ENCODE measurements around the gene SP2. TPM values are rescaled to one million over a fixed set of nuclear protein-coding genes. Genes with fewer than 3 reads are reported as not detected.
A peak's percentile ranks its signal among the peaks of the same experiment; 100 is the strongest.

SP2 gene
- total and polyA plus RNA-seq, 2 of the 13 experiments (the other 11 are each of a cell fraction or from before 2014, with no cell fraction given), result 1.4 to 4.8 TPM

- TF ChIP-seq AHDC1 (CRISPR knock-in tag; IDR thresholded peaks at IDR 0.05; ENCODE audit: borderline replicate concordance), result no peak
- TF ChIP-seq, protein P1, sequence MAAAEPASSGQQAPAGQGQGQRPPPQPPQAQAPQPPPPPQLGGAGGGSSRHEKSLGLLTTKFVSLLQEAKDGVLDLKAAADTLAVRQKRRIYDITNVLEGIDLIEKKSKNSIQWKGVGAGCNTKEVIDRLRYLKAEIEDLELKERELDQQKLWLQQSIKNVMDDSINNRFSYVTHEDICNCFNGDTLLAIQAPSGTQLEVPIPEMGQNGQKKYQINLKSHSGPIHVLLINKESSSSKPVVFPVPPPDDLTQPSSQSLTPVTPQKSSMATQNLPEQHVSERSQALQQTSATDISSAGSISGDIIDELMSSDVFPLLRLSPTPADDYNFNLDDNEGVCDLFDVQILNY (CRISPR knock-in tag; conservative IDR thresholded peaks at IDR 0.05), result peak; percentile 19; the same call in 1 of the 2 replicates
- 0 out of 2 replicates have a peak, but pooled peaks have one; percentile 1 for TF ChIP-seq ZNF747 (CRISPR knock-in tag; IDR thresholded peaks at IDR 0.05; ENCODE audit: borderline replicate concordance)
- peak; percentile 16; the same call in 1 of the 2 replicates for TF ChIP-seq SMYD3 (CRISPR knock-in tag; IDR thresholded peaks at IDR 0.05)
- TF ChIP-seq KLF6 (CRISPR knock-in tag; IDR thresholded peaks at IDR 0.05), result 0 out of 2 replicates have a peak, but pooled peaks have one; percentile 22
- peak; percentile 62 for TF ChIP-seq HNRNPK (IDR thresholded peaks at IDR 0.05; ENCODE audit: low read depth, low read length, poor library complexity, severe bottlenecking)
- TF ChIP-seq ZNF768 (CRISPR knock-in tag; IDR thresholded peaks at IDR 0.05), result peak; percentile 55; the same call in 1 of the 2 replicates
- peak; percentile 89 for TF ChIP-seq THAP11 (CRISPR knock-in tag; IDR thresholded peaks at IDR 0.05)
- TF ChIP-seq HCFC1 (IDR thresholded peaks at IDR 0.05; ENCODE audit: low read depth, low read length), result peak; percentile 48; the same call in 1 of the 2 replicates
- peak; percentile 68; the same call in 1 of the 2 replicates for TF ChIP-seq RFX5 (IDR thresholded peaks at IDR 0.05; ENCODE audit: low read depth, low read length)
- no peak for TF ChIP-seq NONO (IDR thresholded peaks at IDR 0.05)
- peak; percentile 76 for TF ChIP-seq NONO (CRISPR knock-in tag; conservative IDR thresholded peaks at IDR 0.05)
- no peak; the same call in 1 of the 2 replicates for TF ChIP-seq ZBTB25 (CRISPR knock-in tag; IDR thresholded peaks at IDR 0.05)
- TF ChIP-seq, protein P2, sequence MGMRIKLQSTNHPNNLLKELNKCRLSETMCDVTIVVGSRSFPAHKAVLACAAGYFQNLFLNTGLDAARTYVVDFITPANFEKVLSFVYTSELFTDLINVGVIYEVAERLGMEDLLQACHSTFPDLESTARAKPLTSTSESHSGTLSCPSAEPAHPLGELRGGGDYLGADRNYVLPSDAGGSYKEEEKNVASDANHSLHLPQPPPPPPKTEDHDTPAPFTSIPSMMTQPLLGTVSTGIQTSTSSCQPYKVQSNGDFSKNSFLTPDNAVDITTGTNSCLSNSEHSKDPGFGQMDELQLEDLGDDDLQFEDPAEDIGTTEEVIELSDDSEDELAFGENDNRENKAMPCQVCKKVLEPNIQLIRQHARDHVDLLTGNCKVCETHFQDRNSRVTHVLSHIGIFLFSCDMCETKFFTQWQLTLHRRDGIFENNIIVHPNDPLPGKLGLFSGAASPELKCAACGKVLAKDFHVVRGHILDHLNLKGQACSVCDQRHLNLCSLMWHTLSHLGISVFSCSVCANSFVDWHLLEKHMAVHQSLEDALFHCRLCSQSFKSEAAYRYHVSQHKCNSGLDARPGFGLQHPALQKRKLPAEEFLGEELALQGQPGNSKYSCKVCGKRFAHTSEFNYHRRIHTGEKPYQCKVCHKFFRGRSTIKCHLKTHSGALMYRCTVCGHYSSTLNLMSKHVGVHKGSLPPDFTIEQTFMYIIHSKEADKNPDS (CRISPR knock-in tag; IDR thresholded peaks at IDR 0.05), result no peak
- peak; percentile 85; the same call in 1 of the 2 replicates for TF ChIP-seq SPEN (CRISPR knock-in tag; IDR thresholded peaks at IDR 0.05; ENCODE audit: low read depth)
- TF ChIP-seq PAF1 (CRISPR knock-in tag; IDR thresholded peaks at IDR 0.05), result no peak
- 0 out of 2 replicates have a peak, but pooled peaks have one; percentile 42 for TF ChIP-seq STAT5B (CRISPR knock-in tag; IDR thresholded peaks at IDR 0.05)
- peak; percentile 73 for TF ChIP-seq PITX1 (CRISPR knock-in tag; IDR thresholded peaks at IDR 0.05)
- TF ChIP-seq HMG20A (CRISPR knock-in tag; IDR thresholded peaks at IDR 0.05; ENCODE audit: borderline replicate concordance), result no peak
- TF ChIP-seq SKI (IDR thresholded peaks at IDR 0.05; ENCODE audit: partially characterized antibody), result peak; percentile 45
Observed at GRCh38 chr17:47895856-47896671, at the start of gene SP2 (continued).

Measured in HepG2 (cell line).